Measurements from ENCODE around the gene NAPA. TPM values are rescaled to one million over a fixed set of nuclear protein-coding genes. Genes with fewer than 3 reads are reported as not detected.

NAPA gene
- total RNA-seq, 1 experiment from 2014 or later: 95.9 TPM

DNA sequence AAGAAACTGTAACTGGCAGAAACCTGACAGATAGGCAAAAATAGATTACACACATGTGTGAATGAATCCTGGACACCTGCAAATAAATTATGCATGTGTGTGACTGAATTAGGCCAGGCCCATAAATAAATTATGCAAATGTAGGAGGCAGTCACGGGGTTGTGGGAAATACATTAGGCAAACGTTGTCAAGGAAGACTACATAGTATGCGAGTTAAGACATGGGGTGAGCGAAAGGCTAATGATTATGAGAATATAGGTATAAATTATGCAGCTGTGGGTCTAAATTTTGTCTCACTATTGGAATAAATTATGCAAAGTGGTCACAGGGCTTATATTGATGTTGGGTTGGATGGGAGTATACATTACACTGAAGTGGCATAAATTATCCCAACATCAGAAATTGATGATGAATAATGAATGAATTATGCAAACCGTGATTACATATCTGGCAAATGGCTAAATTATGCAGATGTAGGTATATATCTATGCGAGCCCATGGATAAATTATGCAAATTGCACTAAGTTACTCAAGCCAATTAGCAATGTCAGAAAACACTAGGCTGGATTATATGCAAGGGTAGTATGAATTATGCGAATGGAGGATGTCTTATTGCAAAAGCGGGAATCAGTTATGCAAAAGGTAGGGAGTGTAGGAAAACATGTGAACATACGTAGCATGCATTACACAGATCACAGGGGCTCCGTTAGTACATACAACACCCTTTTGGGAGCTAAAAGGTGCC, 50.0 kb downstream of the NAPA start:
- H3K27ac ChIP-seq (ENCODE audit: low read length): no peak overlapping the region
- H3K4me2 ChIP-seq (ENCODE audit: low read length): no peak overlapping the region
- no peaks in the 10 kb centered on the region for H3K4me1 ChIP-seq (ENCODE audit: insufficient read depth, low read length)
- H3K36me3 ChIP-seq (ENCODE audit: low read depth, low read length): no peaks in the 10 kb centered on the region
- peaks cover 13% of the 10 kb centered on the region for H3K27me3 ChIP-seq (ENCODE audit: low read length)
- no peak for DNase-seq
- TF ChIP-seq, protein P1, sequence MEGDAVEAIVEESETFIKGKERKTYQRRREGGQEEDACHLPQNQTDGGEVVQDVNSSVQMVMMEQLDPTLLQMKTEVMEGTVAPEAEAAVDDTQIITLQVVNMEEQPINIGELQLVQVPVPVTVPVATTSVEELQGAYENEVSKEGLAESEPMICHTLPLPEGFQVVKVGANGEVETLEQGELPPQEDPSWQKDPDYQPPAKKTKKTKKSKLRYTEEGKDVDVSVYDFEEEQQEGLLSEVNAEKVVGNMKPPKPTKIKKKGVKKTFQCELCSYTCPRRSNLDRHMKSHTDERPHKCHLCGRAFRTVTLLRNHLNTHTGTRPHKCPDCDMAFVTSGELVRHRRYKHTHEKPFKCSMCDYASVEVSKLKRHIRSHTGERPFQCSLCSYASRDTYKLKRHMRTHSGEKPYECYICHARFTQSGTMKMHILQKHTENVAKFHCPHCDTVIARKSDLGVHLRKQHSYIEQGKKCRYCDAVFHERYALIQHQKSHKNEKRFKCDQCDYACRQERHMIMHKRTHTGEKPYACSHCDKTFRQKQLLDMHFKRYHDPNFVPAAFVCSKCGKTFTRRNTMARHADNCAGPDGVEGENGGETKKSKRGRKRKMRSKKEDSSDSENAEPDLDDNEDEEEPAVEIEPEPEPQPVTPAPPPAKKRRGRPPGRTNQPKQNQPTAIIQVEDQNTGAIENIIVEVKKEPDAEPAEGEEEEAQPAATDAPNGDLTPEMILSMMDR (conservative IDR thresholded peaks at IDR 0.05; ENCODE audit: low read depth, low read length): no peak
- TF ChIP-seq EZH2phosphoT487 (IDR thresholded peaks at IDR 0.05; ENCODE audit: borderline replicate concordance, low read length) (no peak), EZH2 (IDR thresholded peaks at IDR 0.05; ENCODE audit: low read length, unreplicated experiment) (no peak)
- no peaks in the 10 kb centered on the region for H3K9me3 ChIP-seq (ENCODE audit: low read length)
- no peak overlapping the region for H3K9ac ChIP-seq (ENCODE audit: low read length)
- no peaks in the 10 kb centered on the region for H3K9me2 ChIP-seq (replicated peaks; ENCODE audit: low read length)
- no peaks in the 10 kb centered on the region for H3K79me2 ChIP-seq (ENCODE audit: low read length)
- no peaks in the 10 kb centered on the region for H3F3A ChIP-seq (ENCODE audit: low read length, unreplicated experiment)
- H4K20me1 ChIP-seq (ENCODE audit: low read length): no peaks in the 10 kb centered on the region
- no TSS peak for BruUV-seq (replicated peaks)
- intact Hi-C loops (cut with micrococcal nuclease): no loop called here
- ATAC-seq: no peak
- CTCF ChIA-PET: no interaction called here
- POLR2A ChIA-PET (ENCODE audit: unreplicated experiment): no interaction called here
- no peak overlapping the region for H3K4me3 ChIP-seq (ENCODE audit: low read length)
- no peak overlapping the region for H2AFZ ChIP-seq (ENCODE audit: low read length)

DNA sequence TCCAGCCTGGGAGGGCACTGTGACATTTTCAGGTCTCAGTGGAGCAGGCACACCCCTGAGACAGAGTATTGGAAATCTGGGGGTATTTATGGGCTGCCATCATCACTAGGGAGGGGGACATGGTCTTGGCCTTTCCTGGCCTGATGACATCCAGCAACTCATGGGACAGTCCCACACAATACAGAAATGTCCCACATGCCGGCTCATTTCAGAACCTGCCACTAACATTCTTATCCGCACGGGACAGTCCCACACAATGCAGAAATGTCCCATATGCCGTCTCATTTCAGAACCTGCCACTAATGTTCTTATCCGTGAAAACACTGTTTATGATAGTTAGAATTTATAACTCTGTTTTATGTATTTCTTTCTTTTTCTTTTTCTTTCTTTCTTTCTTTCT, 53.0 kb downstream of the NAPA start:
- ChIA-PET CTCF (no interaction called here), POLR2A (ENCODE audit: unreplicated experiment) (no interaction called here)
- TF ChIP-seq EZH2 (IDR thresholded peaks at IDR 0.05; ENCODE audit: low read length, unreplicated experiment) (no peak), EZH2phosphoT487 (IDR thresholded peaks at IDR 0.05; ENCODE audit: borderline replicate concordance, low read length) (no peak)
- TF ChIP-seq, protein P1 (conservative IDR thresholded peaks at IDR 0.05; ENCODE audit: low read depth, low read length): no peak
- no peaks in the 10 kb centered on the region for H3F3A ChIP-seq (ENCODE audit: low read length, unreplicated experiment)
- H3K9me3 ChIP-seq (ENCODE audit: low read length): no peaks in the 10 kb centered on the region
- no peaks in the 10 kb centered on the region for H4K20me1 ChIP-seq (ENCODE audit: low read length)
- intact Hi-C loops (cut with micrococcal nuclease): no loop called here
- no peaks in the 10 kb centered on the region for H3K36me3 ChIP-seq (ENCODE audit: low read depth, low read length)
- H3K27me3 ChIP-seq (ENCODE audit: low read length): peaks cover 19% of the 10 kb centered on the region
- no peaks in the 10 kb centered on the region for H3K9me2 ChIP-seq (replicated peaks; ENCODE audit: low read length)
- DNase-seq: no peak
- BruUV-seq (replicated peaks): no TSS peak
- no peak overlapping the region for H3K4me3 ChIP-seq (ENCODE audit: low read length)
- no peak overlapping the region for H3K9ac ChIP-seq (ENCODE audit: low read length)
- ATAC-seq: no peak
- H3K27ac ChIP-seq (ENCODE audit: low read length): no peak overlapping the region
- H3K4me2 ChIP-seq (ENCODE audit: low read length): no peak overlapping the region
- H3K79me2 ChIP-seq (ENCODE audit: low read length): no peaks in the 10 kb centered on the region
- no peaks in the 10 kb centered on the region for H3K4me1 ChIP-seq (ENCODE audit: insufficient read depth, low read length)
- H2AFZ ChIP-seq (ENCODE audit: low read length): no peak overlapping the region

DNA sequence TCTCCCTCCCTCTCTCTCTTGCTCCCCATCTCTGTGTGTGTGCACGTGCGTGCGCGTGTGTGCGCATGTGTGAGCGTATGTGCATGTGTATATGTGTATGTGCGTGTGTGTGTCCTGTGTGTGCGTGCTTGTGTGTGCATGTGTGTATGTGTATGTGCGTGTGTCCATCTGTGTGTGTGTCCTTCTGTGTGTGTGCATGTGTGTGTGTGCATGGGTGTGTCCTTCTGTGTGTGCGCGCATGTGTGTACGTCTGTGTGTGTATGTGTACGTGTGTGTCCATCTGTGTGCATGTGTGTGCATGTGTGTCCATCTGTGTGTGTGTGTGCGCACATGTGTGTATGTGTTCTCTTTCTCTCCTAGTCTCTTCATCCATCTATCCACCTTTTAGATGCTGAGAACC, 55.4 kb downstream of the NAPA start:
- CTCF ChIA-PET: no interaction called here

More for the DNA sequence above, 55.4 kb downstream of the NAPA start:
- Histone ChIP-seq H2AFZ (ENCODE audit: low read length) (no peak overlapping the region), H3K4me1 (ENCODE audit: insufficient read depth, low read length) (no peaks in the 10 kb centered on the region), H4K20me1 (ENCODE audit: low read length) (no peaks in the 10 kb centered on the region), H3K4me3 (ENCODE audit: low read length) (no peak overlapping the region), H3K79me2 (ENCODE audit: low read length) (no peaks in the 10 kb centered on the region), H3F3A (ENCODE audit: low read length, unreplicated experiment) (no peaks in the 10 kb centered on the region), H3K9ac (ENCODE audit: low read length) (no peak overlapping the region), H3K4me2 (ENCODE audit: low read length) (no peak overlapping the region), H3K9me3 (ENCODE audit: low read length) (no peaks in the 10 kb centered on the region), H3K36me3 (ENCODE audit: low read depth, low read length) (no peaks in the 10 kb centered on the region), H3K27ac (ENCODE audit: low read length) (no peak overlapping the region), H3K9me2 (replicated peaks; ENCODE audit: low read length) (no peaks in the 10 kb centered on the region), H3K27me3 (ENCODE audit: low read length) (peaks cover 23% of the 10 kb centered on the region)
- intact Hi-C loops (cut with micrococcal nuclease): no loop called here
- BruUV-seq (replicated peaks): no TSS peak
- POLR2A ChIA-PET (ENCODE audit: unreplicated experiment): no interaction called here
- TF ChIP-seq EZH2phosphoT487 (IDR thresholded peaks at IDR 0.05; ENCODE audit: borderline replicate concordance, low read length): no peak
- TF ChIP-seq EZH2 (IDR thresholded peaks at IDR 0.05; ENCODE audit: low read length, unreplicated experiment): no peak
- TF ChIP-seq, protein P1 (conservative IDR thresholded peaks at IDR 0.05; ENCODE audit: low read depth, low read length): no peak
- ATAC-seq: no peak
- DNase-seq: no peak

All from PC-3 (cell line).